OCI-LY7 (cell line): ENCODE results near the gene CYB5R4. TPM values are rescaled to one million over a fixed set of nuclear protein-coding genes. Genes with fewer than 3 reads are reported as not detected.
"Not testable (repeated sequence)": the region's sequence is repeated elsewhere in the genome, so short reads cannot be mapped to it uniquely, and the experiment has no call there.

Source experiments
- BruUV-seq: library from RNA; stranded (reverse); fragments of 400-500 nt; replicated peaks from 2 replicates; lab custom pipeline; 2021; lab: Mats Ljungman, UMichigan
- CTCF ChIA-PET: fragments of 300-600 bp; sonication (Branson Sonifier 250); formaldehyde crosslinking; loops from one replicate; lab custom pipeline; 2022; ENCODE audit warnings: antibody characterized with exemption; ENCODE audit not compliant: unreplicated experiment; lab: Charles Lee
- POLR2A ChIA-PET: fragments of 300-600 bp; sonication (Branson Sonifier 250); formaldehyde crosslinking; loops from one replicate; lab custom pipeline; 2022; ENCODE audit warnings: antibody characterized with exemption; lab: Charles Lee
- DNase-seq: peaks from one replicate; pipeline ENCODE4 v3.0.0-alpha.2; 2015; ENCODE audit warnings: low spot score
- H2AFZ ChIP-seq: fragments of 200-600 bp; sonication (generic), shearing (Covaris generic); 2 replicates; pipeline ENCODE4 v1.6.1; 2014; ENCODE audit warnings: mild to moderate bottlenecking, antibody characterized with exemption, low read length, moderate library complexity
- H3K27ac ChIP-seq: fragments of 200-600 bp; sonication (generic); 2 replicates; pipeline ENCODE4 v1.5.1; 2014; ENCODE audit warnings: mixed run types, low read depth, mild to moderate bottlenecking, moderate library complexity, low read length, inconsistent platforms; ENCODE audit not compliant: poor library complexity, severe bottlenecking
- H3K36me3 ChIP-seq: fragments of 200-600 bp; sonication (generic); 2 replicates; pipeline ENCODE4 v1.6.1; 2014; ENCODE audit warnings: mild to moderate bottlenecking, antibody characterized with exemption, low read length, moderate library complexity, mixed read lengths; ENCODE audit not compliant: insufficient read depth
- H3K4me1 ChIP-seq: fragments of 200-600 bp; sonication (generic); 2 replicates; pipeline ENCODE4 v1.5.1; 2014; ENCODE audit warnings: mild to moderate bottlenecking, low read length; ENCODE audit not compliant: insufficient read depth, poor library complexity, severe bottlenecking
- H3K4me2 ChIP-seq: fragments of 200-600 bp; sonication (generic); 2 replicates; pipeline ENCODE4 v1.6.1; 2014; ENCODE audit warnings: mild to moderate bottlenecking, low read length
- H3K4me3 ChIP-seq: fragments of 200-600 bp; sonication (generic); 2 replicates; pipeline ENCODE4 v1.5.1; 2014; ENCODE audit warnings: mild to moderate bottlenecking, low read depth, low read length; ENCODE audit not compliant: poor library complexity, severe bottlenecking
- H3K79me2 ChIP-seq: fragments of 200-600 bp; sonication (generic); 2 replicates; pipeline ENCODE4 v1.6.1; 2016; ENCODE audit warnings: low read depth, mild to moderate bottlenecking, low read length, moderate library complexity, mixed read lengths; ENCODE audit not compliant: insufficient read depth
- H3K9me2 ChIP-seq: fragments of 200-600 bp; sonication (generic); 2 replicates; pipeline ENCODE4 v1.6.1; 2016; ENCODE audit warnings: mild to moderate bottlenecking, low read length, mixed read lengths; ENCODE audit not compliant: insufficient read depth
- H3K9me3 ChIP-seq: fragments of 200-600 bp; sonication (generic); 2 replicates; pipeline ENCODE4 v1.6.1; 2014; ENCODE audit warnings: mild to moderate bottlenecking, mixed run types, low read length, mixed read lengths
- H4K20me1 ChIP-seq: fragments of 200-600 bp; sonication (generic); 2 replicates; pipeline ENCODE4 v1.6.1; 2014; ENCODE audit warnings: mild to moderate bottlenecking, antibody characterized with exemption, low read length, moderate library complexity, mixed read lengths; ENCODE audit not compliant: insufficient read depth
- CTCF ChIP-seq: fragments of 200-600 bp; sonication (generic); conservative IDR thresholded peaks from 2 replicates; pipeline ENCODE4 v1.5.1; 2014; ENCODE audit warnings: mild to moderate bottlenecking, antibody characterized with exemption, low read length, moderate library complexity, mixed read lengths
- EZH2phosphoT487 ChIP-seq: fragments of 200-600 bp; sonication (generic); IDR thresholded peaks from 2 replicates; pipeline ENCODE4 v1.6.1; 2018; ENCODE audit warnings: low read depth, borderline replicate concordance, mild to moderate bottlenecking, mixed run types, antibody characterized with exemption, low read length, moderate library complexity, mixed read lengths
- intact Hi-C: fragments of 100-400 bp; cut with micrococcal nuclease; formaldehyde crosslinking; loops from one replicate; pipeline ENCODE4 v1.10.0; 2022; ENCODE audit not compliant: unreplicated experiment
- total RNA-seq, 2 experiments: library from RNA; depleted of rRNA in 1 of 2; stranded (reverse); fragments of >200 nt in 1 of 2; shearing (Covaris generic) in 1 of 2; gene quantifications; 2 replicates each; pipeline ENCODE4 v1.2.3, GENCODE V29; 2014 to 2022

CYB5R4 gene
- total RNA-seq, 2 experiments from 2014 or later: 16.2 to 34.8 TPM

- ChIA-PET POLR2A (no interaction called here), CTCF (no interaction called here)
- Histone ChIP-seq H3K79me2 (peaks cover 31% of the 10 kb centered on the region; the same call in 1 of the 2 replicates), H3K4me3 (no peak overlapping the region), H3K27ac (no peak overlapping the region), H2AFZ (no peak overlapping the region), H3K9me2 (no peaks in the 10 kb centered on the region), H4K20me1 (0 out of 2 replicates have a peak, but pooled peaks cover 2% of the 10 kb centered on the region), H3K4me1 (no peaks in the 10 kb centered on the region), H3K36me3 (peaks cover 6% of the 10 kb centered on the region), H3K4me2 (no peak overlapping the region), H3K9me3 (peaks cover 26% of the 10 kb centered on the region; the same call in 1 of the 2 replicates)
- intact Hi-C loops: loop anchor here (5.0 kb wide), 1 partner anchor 407 kb away; no protein-coding TSS in a partner anchor
- DNase-seq: no peak
- BruUV-seq: no TSS peak
- TF ChIP-seq CTCF (no peak), EZH2phosphoT487 (no peak)
These were observed 44.9 kb downstream of the CYB5R4 start for GRCh38 chr6:83904395-83904794.

- Histone ChIP-seq H3K4me1 (no peaks in the 10 kb centered on the region), H3K9me3 (peaks cover 26% of the 10 kb centered on the region; the same call in 1 of the 2 replicates), H3K4me2 (no peak overlapping the region), H3K79me2 (peaks cover 31% of the 10 kb centered on the region; the same call in 1 of the 2 replicates), H4K20me1 (0 out of 2 replicates have a peak, but pooled peaks cover 2% of the 10 kb centered on the region), H3K9me2 (no peaks in the 10 kb centered on the region), H3K27ac (no peak overlapping the region), H2AFZ (no peak overlapping the region), H3K36me3 (peaks cover 9% of the 10 kb centered on the region), H3K4me3 (no peak overlapping the region)
- ChIA-PET CTCF (no interaction called here), POLR2A (no interaction called here)
- no TSS peak for BruUV-seq
- DNase-seq: no peak
- no peak for TF ChIP-seq CTCF
- no peak for TF ChIP-seq EZH2phosphoT487
- intact Hi-C loops: no loop called here
These were observed 46.2 kb downstream of the CYB5R4 start for GRCh38 chr6:83905648-83906047.

GRCh38 chr6:83907623-83908390 is 48.3 kb downstream of the CYB5R4 start:
- H3K9me2 ChIP-seq, intact Hi-C loops, CTCF ChIA-PET, H3K4me3 ChIP-seq, DNase-seq, H3K4me2 ChIP-seq, H3K36me3 ChIP-seq, H3K27ac ChIP-seq, H4K20me1 ChIP-seq, BruUV-seq, H2AFZ ChIP-seq, H3K4me1 ChIP-seq, POLR2A ChIA-PET: not testable (repeated sequence)
- Histone ChIP-seq H3K9me3 (peaks cover 21% of the 10 kb centered on the region; the same call in 1 of the 2 replicates), H3K79me2 (peaks cover 31% of the 10 kb centered on the region; the same call in 1 of the 2 replicates)
